ENCODE data around the gene LRRC27. TPM values are rescaled to one million over a fixed set of nuclear protein-coding genes. Genes with fewer than 3 reads are reported as not detected.
"Not testable (repeated sequence)": the region's sequence is repeated elsewhere in the genome, so short reads cannot be mapped to it uniquely, and the experiment has no call there.

LRRC27 gene
- total RNA-seq, 4 donors from 2014 or later, result 0.59 to 32.6 (median 15.3) TPM

DNA sequence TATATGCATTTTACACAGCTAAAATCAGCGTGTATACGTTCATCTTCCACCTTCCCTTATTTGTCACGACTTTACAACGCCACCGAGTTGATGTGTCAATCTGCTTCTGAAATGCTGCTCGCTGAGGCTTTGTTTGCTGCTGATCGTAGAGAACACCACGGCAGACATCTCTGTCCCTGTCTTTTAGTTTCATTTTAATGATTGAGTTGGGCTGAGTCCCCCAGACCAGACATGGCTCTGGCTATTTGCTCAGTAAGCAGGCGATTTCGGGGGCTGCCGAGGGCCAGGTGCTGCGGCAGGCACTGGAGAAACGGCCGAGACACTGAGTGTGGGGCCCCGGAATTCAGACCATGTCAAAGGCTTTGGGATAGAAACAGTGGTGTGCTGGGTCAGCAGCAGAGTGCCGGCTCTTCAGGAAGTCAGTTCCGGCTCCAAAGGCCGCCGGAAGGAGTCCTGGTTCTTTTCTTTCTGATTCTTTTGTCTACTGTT lies 5.0 kb downstream of the LRRC27 start:
- TF ChIP-seq, protein P1, sequence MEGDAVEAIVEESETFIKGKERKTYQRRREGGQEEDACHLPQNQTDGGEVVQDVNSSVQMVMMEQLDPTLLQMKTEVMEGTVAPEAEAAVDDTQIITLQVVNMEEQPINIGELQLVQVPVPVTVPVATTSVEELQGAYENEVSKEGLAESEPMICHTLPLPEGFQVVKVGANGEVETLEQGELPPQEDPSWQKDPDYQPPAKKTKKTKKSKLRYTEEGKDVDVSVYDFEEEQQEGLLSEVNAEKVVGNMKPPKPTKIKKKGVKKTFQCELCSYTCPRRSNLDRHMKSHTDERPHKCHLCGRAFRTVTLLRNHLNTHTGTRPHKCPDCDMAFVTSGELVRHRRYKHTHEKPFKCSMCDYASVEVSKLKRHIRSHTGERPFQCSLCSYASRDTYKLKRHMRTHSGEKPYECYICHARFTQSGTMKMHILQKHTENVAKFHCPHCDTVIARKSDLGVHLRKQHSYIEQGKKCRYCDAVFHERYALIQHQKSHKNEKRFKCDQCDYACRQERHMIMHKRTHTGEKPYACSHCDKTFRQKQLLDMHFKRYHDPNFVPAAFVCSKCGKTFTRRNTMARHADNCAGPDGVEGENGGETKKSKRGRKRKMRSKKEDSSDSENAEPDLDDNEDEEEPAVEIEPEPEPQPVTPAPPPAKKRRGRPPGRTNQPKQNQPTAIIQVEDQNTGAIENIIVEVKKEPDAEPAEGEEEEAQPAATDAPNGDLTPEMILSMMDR (IDR thresholded peaks at IDR 0.05), result no peak
- TF ChIP-seq POLR2A (IDR thresholded peaks at IDR 0.05), result no peak
- no peaks in the 10 kb centered on the region for H3K36me3 ChIP-seq
- H3K4me3 ChIP-seq, result peak overlapping the region; percentile 14 to 20
- intact Hi-C loops (cut with DNase I; ENCODE audit: low total_unique reads), result no loop called here
- no peaks in the 10 kb centered on the region for H3K27me3 ChIP-seq
- H3K27ac ChIP-seq, result no peak overlapping the region
- no peaks in the 10 kb centered on the region for H3K9me3 ChIP-seq
- no peaks in the 10 kb centered on the region for H3K4me1 ChIP-seq
- DNase-seq, result no peak

DNA sequence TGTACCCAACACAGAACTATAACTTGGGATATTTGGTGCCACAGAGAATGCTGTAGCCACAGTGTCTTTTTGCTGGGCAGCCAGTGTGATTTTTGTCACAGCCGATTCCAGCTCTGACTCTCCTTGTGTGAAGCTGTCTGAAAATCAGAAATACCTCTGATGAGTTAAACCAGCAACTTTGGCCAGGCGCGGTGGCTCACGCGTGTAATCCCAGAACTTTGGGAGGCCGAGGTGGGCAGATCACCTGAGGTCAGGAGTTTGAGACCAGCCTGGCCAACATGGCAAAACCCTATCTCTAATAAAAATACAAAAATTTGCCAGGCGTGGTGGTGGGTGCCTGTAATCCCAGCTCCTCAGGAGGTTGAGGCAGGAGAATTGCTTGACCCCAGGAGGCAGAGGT lies 5.9 kb downstream of the LRRC27 start:
- DNase-seq; H3K36me3 ChIP-seq; H3K27ac ChIP-seq; H3K27me3 ChIP-seq; H3K4me3 ChIP-seq; H3K9me3 ChIP-seq; intact Hi-C loops (cut with DNase I; ENCODE audit: low total_unique reads); H3K4me1 ChIP-seq: not testable (repeated sequence)

DNA sequence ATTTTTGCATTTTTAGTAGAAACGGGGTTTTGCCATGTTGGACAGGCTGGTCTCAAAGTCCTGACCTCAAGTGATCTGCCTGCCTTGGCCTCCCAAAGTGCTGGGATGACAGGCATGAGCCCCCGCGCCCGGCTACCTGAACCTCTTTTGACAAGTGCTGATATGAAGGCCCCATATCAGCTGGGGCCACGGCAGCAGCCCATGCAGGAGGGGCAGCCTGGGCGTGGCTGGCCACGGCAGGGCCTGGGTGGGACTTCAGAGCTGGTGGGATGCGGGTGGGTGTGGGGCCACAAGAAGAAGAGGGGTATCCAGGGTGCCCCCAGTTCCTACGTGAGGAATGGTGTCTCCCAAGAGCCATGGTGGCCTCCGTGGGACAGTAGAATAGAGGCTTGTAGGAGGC lies 6.9 kb downstream of the LRRC27 start:
- H3K4me3 ChIP-seq, result no peak overlapping the region
- H3K4me1 ChIP-seq, result no peaks in the 10 kb centered on the region
- no peak for TF ChIP-seq POLR2A (IDR thresholded peaks at IDR 0.05)
- TF ChIP-seq, protein P1 (IDR thresholded peaks at IDR 0.05), result no peak
- DNase-seq, result no peak
- intact Hi-C loops (cut with DNase I; ENCODE audit: low total_unique reads), result no loop called here
- H3K9me3 ChIP-seq, result no peaks in the 10 kb centered on the region
- no peaks in the 10 kb centered on the region for H3K27me3 ChIP-seq
- no peaks in the 10 kb centered on the region for H3K36me3 ChIP-seq
- no peak overlapping the region for H3K27ac ChIP-seq

DNA sequence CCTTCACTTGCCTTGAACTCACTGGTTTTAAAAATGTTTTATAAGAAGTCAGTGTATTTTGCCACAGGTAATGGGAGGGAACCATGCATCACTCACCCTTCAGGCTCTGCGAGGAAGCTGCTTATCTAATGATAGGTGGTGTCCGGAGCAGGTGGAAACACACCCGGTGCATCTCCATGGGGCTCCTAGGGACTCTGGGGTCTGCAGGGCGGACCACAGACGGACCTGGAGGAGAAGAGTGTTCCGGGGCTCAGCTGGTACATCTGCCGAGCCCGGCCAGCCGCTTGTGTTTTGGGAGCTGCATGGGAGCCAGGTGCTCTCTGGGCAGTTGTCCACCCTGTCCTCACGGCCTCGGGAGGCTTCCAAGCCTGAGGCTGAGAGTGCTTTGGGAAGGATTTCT lies 7.3 kb downstream of the LRRC27 start:
- Histone ChIP-seq H3K4me1 (no peaks in the 10 kb centered on the region), H3K27me3 (no peaks in the 10 kb centered on the region), H3K27ac (no peak overlapping the region), H3K36me3 (no peaks in the 10 kb centered on the region), H3K4me3 (no peak overlapping the region), H3K9me3 (no peaks in the 10 kb centered on the region)
- TF ChIP-seq, protein P1 (IDR thresholded peaks at IDR 0.05), result no peak
- TF ChIP-seq POLR2A (IDR thresholded peaks at IDR 0.05), result no peak
- no peak for DNase-seq
- intact Hi-C loops (cut with DNase I; ENCODE audit: low total_unique reads), result no loop called here

DNA sequence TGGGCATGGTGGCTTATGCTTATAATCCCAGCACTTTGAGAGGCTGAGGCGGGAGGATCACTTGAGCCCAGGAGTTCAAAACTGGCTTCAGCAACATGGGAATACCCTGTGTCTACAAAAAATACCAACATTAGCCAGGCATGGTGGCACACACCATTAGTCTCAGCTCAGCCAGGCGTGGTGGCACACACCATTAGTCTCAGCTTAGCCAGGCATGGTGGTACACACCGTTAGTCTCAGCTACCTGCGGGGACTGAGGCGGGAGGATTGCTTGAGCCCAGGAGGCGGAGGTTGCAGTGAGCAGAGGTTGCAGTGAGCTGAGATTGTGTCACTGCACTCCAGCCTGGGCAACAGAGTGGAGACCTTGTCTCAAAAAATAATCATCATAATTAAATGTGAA lies 9.0 kb downstream of the LRRC27 start:
- Histone ChIP-seq H3K4me3 (no peak overlapping the region), H3K27ac (no peak overlapping the region), H3K36me3 (no peaks in the 10 kb centered on the region), H3K4me1 (no peaks in the 10 kb centered on the region), H3K9me3 (no peaks in the 10 kb centered on the region), H3K27me3 (no peaks in the 10 kb centered on the region)
- intact Hi-C loops (cut with DNase I; ENCODE audit: low total_unique reads), result no loop called here
- TF ChIP-seq, protein P1 (IDR thresholded peaks at IDR 0.05), result no peak
- TF ChIP-seq POLR2A (IDR thresholded peaks at IDR 0.05), result no peak
- no peak for DNase-seq

DNA sequence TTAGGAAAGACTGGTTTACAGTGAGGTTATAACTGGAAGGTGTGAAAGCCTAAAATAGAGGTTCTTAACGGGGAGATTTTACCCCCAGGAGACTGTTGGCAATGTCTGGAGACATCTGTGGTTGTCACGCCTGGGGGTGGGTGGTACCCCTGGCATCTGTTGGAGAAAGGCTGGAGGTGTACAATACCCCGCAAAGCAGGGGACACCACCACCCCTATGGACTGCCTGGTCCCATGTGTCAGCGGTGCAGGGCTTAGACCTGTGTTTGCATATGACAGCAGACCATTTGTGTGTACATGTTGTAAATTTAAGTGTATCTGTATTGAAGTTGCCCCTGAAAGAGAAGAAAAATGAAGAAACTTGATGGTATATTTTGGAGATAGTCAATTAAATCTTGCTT lies 9.8 kb downstream of the LRRC27 start:
- H3K4me3 ChIP-seq, result no peak overlapping the region
- H3K9me3 ChIP-seq, result no peaks in the 10 kb centered on the region
- intact Hi-C loops (cut with DNase I; ENCODE audit: low total_unique reads), result no loop called here
- H3K27me3 ChIP-seq, result no peaks in the 10 kb centered on the region
- no peak for DNase-seq
- no peak overlapping the region for H3K27ac ChIP-seq
- TF ChIP-seq, protein P1 (IDR thresholded peaks at IDR 0.05), result no peak
- TF ChIP-seq POLR2A (IDR thresholded peaks at IDR 0.05), result no peak
- no peaks in the 10 kb centered on the region for H3K4me1 ChIP-seq
- H3K36me3 ChIP-seq, result no peaks in the 10 kb centered on the region
